Upper lobe of left lung (tissue), 6 donors: ENCODE measurements around the gene GNAI2. TPM values are rescaled to one million over a fixed set of nuclear protein-coding genes. Genes with fewer than 3 reads are reported as not detected.

Source experiments
- ATAC-seq, 2 donors: fragments of 200-7000 bp; cut with Tn5 transposase; one replicate each; pipeline ENCODE4 v1.9.1; 2022; ENCODE audit warnings: mild to moderate bottlenecking in 2 of 2, moderate library complexity in 2 of 2; ENCODE audit not compliant: low FRiP score in 2 of 2
- DNase-seq, 2 donors: peaks; one replicate each; pipeline ENCODE4 v3.0.0-alpha.2; 2019 to 2020
- H3K27ac ChIP-seq, 4 donors: fragments of 200-600 bp; sonication (generic); one replicate each; pipeline ENCODE4 v1.5.1; 2016 to 2019
- H3K27me3 ChIP-seq, 4 donors: fragments of 200-600 bp; sonication (generic); one replicate each; pipeline ENCODE4 v1.5.1; 2017 to 2019
- H3K36me3 ChIP-seq, 4 donors: fragments of 200-600 bp; sonication (generic); one replicate each; pipeline ENCODE4 v1.5.1; 2016 to 2019
- H3K4me1 ChIP-seq, 4 donors: fragments of 200-600 bp; sonication (generic); one replicate each; pipeline ENCODE4 v1.5.1; 2018 to 2019
- H3K4me3 ChIP-seq, 4 donors: fragments of 200-600 bp; sonication (generic); one replicate each; pipeline ENCODE4 v1.5.1; 2017 to 2019; ENCODE audit warnings: mild to moderate bottlenecking in 2 of 4, moderate library complexity in 1 of 4
- H3K9me3 ChIP-seq, 4 donors: fragments of 200-600 bp; sonication (generic); one replicate each; pipeline ENCODE4 v1.5.1; 2018 to 2019
- CTCF ChIP-seq, 6 experiments: fragments of 450-650 bp in 4 of 6; fragments of 200-600 bp in 2 of 6; sonication (generic) in 2 of 6; IDR thresholded peaks; one replicate each; pipeline ENCODE4 v1.5.1; 2016 to 2019; ENCODE audit warnings: antibody characterized with exemption in 6 of 6
- EP300 ChIP-seq, 4 donors: sonication (generic); formaldehyde crosslinking; IDR thresholded peaks; one replicate each; pipeline ENCODE4 v1.5.1; 2017; ENCODE audit warnings: antibody characterized with exemption in 4 of 4, control low read depth in 2 of 4
- POLR2A ChIP-seq, 4 donors: fragments of 450-650 bp; IDR thresholded peaks; one replicate each; pipeline ENCODE4 v1.5.1; 2016 to 2017; ENCODE audit warnings: antibody characterized with exemption in 4 of 4, mild to moderate bottlenecking in 2 of 4
- POLR2AphosphoS5 ChIP-seq, 2 donors: sonication (generic); formaldehyde crosslinking; IDR thresholded peaks; one replicate each; pipeline ENCODE4 v1.5.1; 2017; ENCODE audit warnings: antibody characterized with exemption in 2 of 2
- WGBS, 2 donors: methylation state at CpG; one replicate each; pipeline ENCODE4 v1.1.5; 2017 to 2018; 5-methylcytosine and 5-hydroxymethylcytosine counted together
- total RNA-seq, 6 donors: library from RNA; depleted of rRNA in 4 of 6; stranded (reverse); fragments of >200 nt in 4 of 6; gene quantifications; one replicate each; pipeline versions ENCODE4 v1.1.0 to v1.2.1, GENCODE V29; 2016 to 2021
- donor health status: DM: no; HTN: no; CAD: no; lungs with moderate emphysema.
- donor health status: DM: no; HTN: yes; CAD: no; lungs with severe emphysema.

Gene GNAI2
- total RNA-seq, 6 donors from 2014 or later = 191 to 440 (median 295) TPM

GRCh38 chr3:50203809-50204803, 31.9 kb upstream of the GNAI2 start:
- no peak for DNase-seq
- Histone ChIP-seq H3K36me3 (no peaks in the 10 kb centered on the region), H3K27ac (no peak overlapping the region), H3K4me1 (peaks cover 14 to 19% (median 17%) of the 10 kb centered on the region in 4 donors), H3K27me3 (peaks cover 0 to 41% (median 16%) of the 10 kb centered on the region in 4 donors), H3K4me3 (no peak overlapping the region), H3K9me3 (no peaks in the 10 kb centered on the region)
- WGBS, 2 donors = 58 to 72% methylated on average over 8 to 12 of the region's 12 CpGs
- ATAC-seq = no peak
- TF ChIP-seq CTCF (IDR thresholded peaks at IDR 0.05) (no peak), EP300 (IDR thresholded peaks at IDR 0.05) (no peak), POLR2A (IDR thresholded peaks at IDR 0.05) (no peak), POLR2AphosphoS5 (IDR thresholded peaks at IDR 0.05) (no peak)

GRCh38 chr3:50204804-50205412, 31.1 kb upstream of the GNAI2 start, which contains the start of gene SLC38A3:
SLC38A3 (plus strand) TSS chr3:50205271; CDS start chr3:50214200, 8,929 bp downstream.
- peak within 1 kb of the TSS; percentile 25 to 42 (median 34) for H3K4me3 ChIP-seq
- no peaks in the 10 kb centered on the region for H3K36me3 ChIP-seq
- 8 to 46% methylated on average over 3 to 11 of the region's 41 CpGs for WGBS, 2 donors
- ATAC-seq (peak in 1 of 2 donors; percentile 51), DNase-seq (peak in 1 of 2 donors; percentile 87)
- H3K4me1 ChIP-seq = peaks cover 14 to 19% (median 17%) of the 10 kb centered on the region in 4 donors
- H3K27ac ChIP-seq = no peak within 1 kb of the TSS
- H3K27me3 ChIP-seq = peaks cover 0 to 41% (median 16%) of the 10 kb centered on the region in 4 donors
- H3K9me3 ChIP-seq = no peaks in the 10 kb centered on the region
- TF ChIP-seq CTCF (IDR thresholded peaks at IDR 0.05) (no peak), POLR2A (IDR thresholded peaks at IDR 0.05) (no peak), POLR2AphosphoS5 (IDR thresholded peaks at IDR 0.05) (no peak), EP300 (IDR thresholded peaks at IDR 0.05) (no peak)

GRCh38 chr3:50205413-50206276, 30.4 kb upstream of the GNAI2 start:
- ATAC-seq (peak in 1 of 2 donors; percentile 38), DNase-seq (peak in 1 of 2 donors; percentile 85)
- peaks cover 0 to 41% (median 16%) of the 10 kb centered on the region in 4 donors for H3K27me3 ChIP-seq
- no peaks in the 10 kb centered on the region for H3K9me3 ChIP-seq
- H3K36me3 ChIP-seq = no peaks in the 10 kb centered on the region
- H3K4me3 ChIP-seq = peak overlapping the region; percentile 25 to 42 (median 34)
- H3K27ac ChIP-seq = no peak overlapping the region
- 5 to 21% methylated on average over 14 to 39 of the region's 67 CpGs for WGBS, 2 donors
- no peak for TF ChIP-seq POLR2AphosphoS5 (IDR thresholded peaks at IDR 0.05)
- H3K4me1 ChIP-seq = peaks cover 14 to 19% (median 17%) of the 10 kb centered on the region in 4 donors

- Histone ChIP-seq H3K4me3 (no peak overlapping the region), H3K4me1 (peaks cover 14 to 19% (median 17%) of the 10 kb centered on the region in 4 donors), H3K27me3 (peaks cover 0 to 36% (median 16%) of the 10 kb centered on the region in 4 donors), H3K27ac (no peak overlapping the region), H3K36me3 (no peaks in the 10 kb centered on the region), H3K9me3 (no peaks in the 10 kb centered on the region)
- 93 to 98% methylated on average over 9 to 17 of the region's 17 CpGs for WGBS, 2 donors
- no peak for TF ChIP-seq EP300 (IDR thresholded peaks at IDR 0.05)
- no peak for TF ChIP-seq CTCF (IDR thresholded peaks at IDR 0.05)
- no peak for TF ChIP-seq POLR2A (IDR thresholded peaks at IDR 0.05)
- TF ChIP-seq POLR2AphosphoS5 (IDR thresholded peaks at IDR 0.05) = no peak
- DNase-seq (no peak), ATAC-seq (no peak)
These were observed 28.5 kb upstream of the GNAI2 start for GRCh38 chr3:50207359-50208042.
